ENCODE data around the gene TFDP1. TPM values are rescaled to one million over a fixed set of nuclear protein-coding genes. Genes with fewer than 3 reads are reported as not detected.

The TFDP1 gene
- total and polyA plus RNA-seq, 2 experiments from 2014 or later: 74.8 to 122 TPM

DNA sequence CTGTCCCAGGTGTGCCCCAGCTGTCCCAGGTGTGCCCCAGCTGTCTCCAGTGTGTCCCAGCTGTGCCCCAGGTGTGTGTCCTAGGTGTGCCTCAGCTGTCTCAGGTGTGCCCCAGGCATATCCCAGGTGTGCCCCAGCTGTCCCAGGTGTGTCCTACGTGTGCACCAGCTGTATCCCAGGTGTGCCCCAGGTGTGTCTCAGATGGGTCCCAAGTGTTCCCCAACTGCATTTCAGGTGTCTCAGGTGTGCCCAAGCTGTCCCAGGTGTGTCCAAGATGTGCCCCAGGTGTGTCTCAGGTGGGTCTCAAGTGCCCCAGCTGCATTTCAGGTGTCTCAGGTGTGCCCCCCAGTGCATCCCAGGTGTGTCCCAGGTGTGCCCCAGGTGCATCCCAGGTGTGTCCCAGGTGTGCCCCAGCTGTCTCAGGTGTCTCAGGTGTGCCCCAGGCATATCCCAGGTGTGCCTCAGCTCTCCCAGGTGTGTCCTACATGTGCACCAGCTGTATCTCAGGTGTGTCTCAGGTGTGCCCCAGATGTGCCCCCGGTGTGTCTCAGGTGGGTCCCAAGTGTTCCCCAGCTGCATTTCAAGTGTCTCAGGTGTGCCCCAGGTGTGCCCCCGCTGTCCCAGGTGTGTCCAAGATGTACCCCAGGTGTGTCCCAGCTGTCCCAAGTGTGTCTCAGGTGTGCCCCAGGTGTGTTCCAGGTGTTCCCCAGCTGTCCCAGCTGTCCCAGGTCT is 81.2 kb downstream of the TFDP1 start:
- H3K27ac ChIP-seq: no peak overlapping the region
- H3K9ac ChIP-seq: no peak overlapping the region
- no peaks in the 10 kb centered on the region; the same call in 1 of the 2 replicates for H3F3A ChIP-seq (ENCODE audit: insufficient read depth)
- no peak for DNase-seq
- peaks cover 8% of the 10 kb centered on the region for H3K27me3 ChIP-seq (replicated peaks; ENCODE audit: insufficient read depth)
- H3K36me3 ChIP-seq (ENCODE audit: low read depth): no peaks in the 10 kb centered on the region
- H3K4me3 ChIP-seq: no peak overlapping the region
- TF ChIP-seq EZH2phosphoT487 (IDR thresholded peaks at IDR 0.05; ENCODE audit: insufficient read depth, low read depth): no peak
- no peak for TF ChIP-seq EZH2 (IDR thresholded peaks at IDR 0.05; ENCODE audit: insufficient read depth, poor library complexity, severe bottlenecking)
- no peaks in the 10 kb centered on the region for H3K4me1 ChIP-seq (ENCODE audit: insufficient read depth)
- 57 to 89% methylated on average over 1 to 2 of the region's 3 CpGs for WGBS, 2 experiments (ENCODE audit: low coverage in 1 of 2, low lambda C conversion rate in 2 of 2, missing lambda C conversion rate in 2 of 2)
- H4K20me1 ChIP-seq (ENCODE audit: insufficient read depth): no peaks in the 10 kb centered on the region
- no peaks in the 10 kb centered on the region for H3K79me2 ChIP-seq (ENCODE audit: insufficient read depth)
- in situ Hi-C loops (cut with MboI): no loop called here
- H3K4me2 ChIP-seq (ENCODE audit: unreplicated experiment): no peak overlapping the region
- H3K9me3 ChIP-seq (ENCODE audit: low read depth): no peaks in the 10 kb centered on the region
- no peak overlapping the region for H2AFZ ChIP-seq
- H3K9me2 ChIP-seq (ENCODE audit: insufficient read depth): no peaks in the 10 kb centered on the region

GRCh38 chr13:113666329-113666670 is 81.7 kb downstream of the TFDP1 start:
- no peak for TF ChIP-seq EZH2phosphoT487 (IDR thresholded peaks at IDR 0.05; ENCODE audit: insufficient read depth, low read depth)
- TF ChIP-seq EZH2 (IDR thresholded peaks at IDR 0.05; ENCODE audit: insufficient read depth, poor library complexity, severe bottlenecking): no peak
- H3K9me2 ChIP-seq (ENCODE audit: insufficient read depth): no peaks in the 10 kb centered on the region
- H2AFZ ChIP-seq: no peak overlapping the region
- H3K27ac ChIP-seq: no peak overlapping the region
- H4K20me1 ChIP-seq (ENCODE audit: insufficient read depth): no peaks in the 10 kb centered on the region
- no peaks in the 10 kb centered on the region for H3K4me1 ChIP-seq (ENCODE audit: insufficient read depth)
- no peak for DNase-seq
- no peaks in the 10 kb centered on the region; the same call in 1 of the 2 replicates for H3F3A ChIP-seq (ENCODE audit: insufficient read depth)
- H3K9ac ChIP-seq: no peak overlapping the region
- no peak overlapping the region for H3K4me2 ChIP-seq (ENCODE audit: unreplicated experiment)
- peaks cover 8% of the 10 kb centered on the region for H3K27me3 ChIP-seq (replicated peaks; ENCODE audit: insufficient read depth)
- H3K79me2 ChIP-seq (ENCODE audit: insufficient read depth): no peaks in the 10 kb centered on the region
- no peaks in the 10 kb centered on the region for H3K9me3 ChIP-seq (ENCODE audit: low read depth)
- no peak overlapping the region for H3K4me3 ChIP-seq
- no peaks in the 10 kb centered on the region for H3K36me3 ChIP-seq (ENCODE audit: low read depth)
- WGBS, 2 experiments (ENCODE audit: low coverage in 1 of 2, low lambda C conversion rate in 2 of 2, missing lambda C conversion rate in 2 of 2): 90 to 95% methylated on average over 2 of the region's 2 CpGs
- in situ Hi-C loops (cut with MboI): no loop called here

DNA sequence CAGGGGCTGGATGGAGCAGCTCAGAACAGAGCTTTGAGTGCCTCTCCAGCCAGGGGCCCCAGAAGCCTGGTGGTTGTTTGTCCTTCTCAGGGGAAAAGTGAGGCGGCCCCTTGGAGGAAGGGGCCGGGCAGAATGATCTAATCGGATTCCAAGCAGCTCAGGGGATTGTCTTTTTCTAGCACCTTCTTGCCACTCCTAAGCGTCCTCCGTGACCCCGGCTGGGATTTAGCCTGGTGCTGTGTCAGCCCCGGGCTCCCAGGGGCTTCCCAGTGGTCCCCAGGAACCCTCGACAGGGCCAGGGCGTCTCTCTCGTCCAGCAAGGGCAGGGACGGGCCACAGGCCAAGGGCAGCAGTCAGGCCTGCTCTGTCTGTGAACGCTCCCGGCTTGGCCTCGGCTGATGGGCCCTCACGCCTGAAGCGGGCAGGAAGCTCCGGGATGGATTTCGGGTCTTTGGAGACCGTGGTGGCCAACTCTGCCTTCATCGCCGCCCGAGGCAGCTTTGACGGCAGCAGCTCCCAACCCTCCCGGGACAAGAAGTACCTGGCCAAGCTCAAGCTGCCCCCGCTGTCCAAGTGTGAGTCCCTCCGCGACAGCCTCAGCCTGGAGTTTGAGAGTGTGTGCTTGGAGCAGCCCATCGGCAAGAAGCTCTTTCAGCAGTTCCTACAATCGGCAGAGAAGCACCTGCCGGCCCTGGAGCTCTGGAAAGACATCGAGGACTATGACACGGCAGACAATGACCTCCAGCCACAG is 82.6 kb downstream of the TFDP1 start, which contains the start of gene GRK1:
Gene GRK1, plus strand, starts transcription at position 269 of the 751 bp plus-strand sequence. Its CDS starts 168 bp downstream, at position 437.
- Histone ChIP-seq H3K9me2 (ENCODE audit: insufficient read depth) (no peaks in the 10 kb centered on the region), H3K4me1 (ENCODE audit: insufficient read depth) (no peaks in the 10 kb centered on the region), H3K36me3 (ENCODE audit: low read depth) (no peaks in the 10 kb centered on the region), H3K27me3 (replicated peaks; ENCODE audit: insufficient read depth) (peaks cover 8% of the 10 kb centered on the region), H3F3A (ENCODE audit: insufficient read depth) (no peaks in the 10 kb centered on the region; the same call in 1 of the 2 replicates), H3K79me2 (ENCODE audit: insufficient read depth) (no peaks in the 10 kb centered on the region), H3K9me3 (ENCODE audit: low read depth) (no peaks in the 10 kb centered on the region), H3K4me2 (ENCODE audit: unreplicated experiment) (no peak within 1 kb of the TSS), H3K27ac (no peak within 1 kb of the TSS), H3K4me3 (no peak within 1 kb of the TSS), H3K9ac (no peak within 1 kb of the TSS), H4K20me1 (ENCODE audit: insufficient read depth) (no peaks in the 10 kb centered on the region), H2AFZ (no peak within 1 kb of the TSS)
- in situ Hi-C loops (cut with MboI): no loop called here
- WGBS, 2 experiments (ENCODE audit: low coverage in 1 of 2, low lambda C conversion rate in 2 of 2, missing lambda C conversion rate in 2 of 2): 69 to 70% methylated on average over 31 to 32 of the region's 32 CpGs
- no peak for TF ChIP-seq EZH2phosphoT487 (IDR thresholded peaks at IDR 0.05; ENCODE audit: insufficient read depth, low read depth)
- TF ChIP-seq EZH2 (IDR thresholded peaks at IDR 0.05; ENCODE audit: insufficient read depth, poor library complexity, severe bottlenecking): no peak
- no peak for DNase-seq

DNA sequence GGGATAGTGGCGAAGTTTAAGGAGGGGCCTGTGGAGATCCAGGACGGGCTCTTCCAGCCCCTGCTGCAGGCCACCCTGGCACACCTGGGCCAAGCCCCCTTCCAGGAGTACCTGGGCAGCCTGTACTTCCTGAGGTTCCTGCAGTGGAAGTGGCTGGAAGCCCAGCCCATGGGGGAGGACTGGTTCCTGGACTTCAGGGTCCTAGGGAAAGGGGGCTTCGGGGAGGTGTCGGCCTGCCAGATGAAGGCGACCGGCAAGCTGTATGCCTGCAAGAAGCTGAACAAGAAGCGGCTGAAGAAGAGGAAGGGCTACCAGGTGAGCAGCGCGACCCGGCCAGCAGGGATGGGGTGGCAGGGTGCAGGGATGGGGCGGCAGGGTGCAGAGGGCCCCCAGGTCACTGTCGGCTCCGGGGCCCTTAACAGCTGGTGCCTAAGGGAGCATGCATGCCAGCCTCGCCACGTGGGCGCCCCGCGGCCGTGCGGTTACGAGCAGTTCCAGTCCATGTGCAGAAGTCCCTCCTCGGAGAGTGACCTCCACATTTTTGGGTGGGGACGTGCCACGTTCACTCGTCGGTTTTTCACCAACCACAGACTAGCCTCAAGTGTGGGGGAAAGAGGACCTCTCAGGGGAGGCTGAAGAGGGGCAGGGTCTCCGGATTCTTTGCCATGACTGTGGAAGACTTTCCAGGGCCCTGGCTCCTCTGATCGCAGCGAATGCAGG is 83.4 kb downstream of the TFDP1 start:
- H4K20me1 ChIP-seq (ENCODE audit: insufficient read depth): no peaks in the 10 kb centered on the region
- H3K9me3 ChIP-seq (ENCODE audit: low read depth): no peaks in the 10 kb centered on the region
- no peak overlapping the region for H3K27ac ChIP-seq
- WGBS, 2 experiments (ENCODE audit: low coverage in 1 of 2, low lambda C conversion rate in 2 of 2, missing lambda C conversion rate in 2 of 2): 79 to 81% methylated on average over 28 to 29 of the region's 29 CpGs
- H3K79me2 ChIP-seq (ENCODE audit: insufficient read depth): no peaks in the 10 kb centered on the region
- no peak for DNase-seq
- H3F3A ChIP-seq (ENCODE audit: insufficient read depth): no peaks in the 10 kb centered on the region; the same call in 1 of the 2 replicates
- in situ Hi-C loops (cut with MboI): no loop called here
- no peaks in the 10 kb centered on the region for H3K36me3 ChIP-seq (ENCODE audit: low read depth)
- H3K27me3 ChIP-seq (replicated peaks; ENCODE audit: insufficient read depth): peaks cover 8% of the 10 kb centered on the region
- TF ChIP-seq EZH2 (IDR thresholded peaks at IDR 0.05; ENCODE audit: insufficient read depth, poor library complexity, severe bottlenecking) (no peak), EZH2phosphoT487 (IDR thresholded peaks at IDR 0.05; ENCODE audit: insufficient read depth, low read depth) (no peak)
- no peak overlapping the region for H3K9ac ChIP-seq
- H2AFZ ChIP-seq: no peak overlapping the region
- H3K4me1 ChIP-seq (ENCODE audit: insufficient read depth): no peaks in the 10 kb centered on the region
- no peaks in the 10 kb centered on the region for H3K9me2 ChIP-seq (ENCODE audit: insufficient read depth)
- no peak overlapping the region for H3K4me3 ChIP-seq
- H3K4me2 ChIP-seq (ENCODE audit: unreplicated experiment): no peak overlapping the region
